ENCODE results near the gene STEAP4. TPM values are rescaled to one million over a fixed set of nuclear protein-coding genes. Genes with fewer than 3 reads are reported as not detected.
A peak's percentile ranks its signal among the peaks of the same experiment; 100 is the strongest.

Gene STEAP4
- total and polyA plus RNA-seq, 2 donors (not counting 1 experiment from before 2014, with no cell fraction given) = 0.94 to 0.99 TPM

DNA sequence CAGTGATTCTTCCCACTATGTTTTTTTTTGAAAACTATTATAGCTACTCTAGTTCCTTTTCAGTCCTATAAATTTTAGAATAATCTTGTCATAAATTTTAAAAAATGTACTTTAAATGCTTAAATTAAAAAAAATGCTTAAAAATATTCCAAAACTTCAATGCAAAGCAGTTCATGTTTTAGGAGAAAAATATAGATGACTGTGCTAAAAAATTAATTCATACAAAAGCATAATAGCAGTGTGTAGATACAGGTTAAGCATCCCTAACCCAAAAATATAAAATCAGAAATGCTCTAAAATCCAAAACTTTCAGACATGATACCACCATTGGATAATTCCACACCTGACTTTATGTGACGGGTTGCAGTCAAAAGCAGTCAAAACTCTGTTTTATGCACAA, 12.8 kb downstream of the STEAP4 start:
- H3K4me2 ChIP-seq (ENCODE audit: extremely low read depth, insufficient read depth, low read length) = no peak overlapping the region
- H3K9me3 ChIP-seq (ENCODE audit: control insufficient read depth, insufficient read depth, low read depth, low read length) = no peaks in the 10 kb centered on the region
- H4K20me1 ChIP-seq (ENCODE audit: control insufficient read depth, extremely low read depth, insufficient read depth, low read length) = no peaks in the 10 kb centered on the region
- no peak for DNase-seq (ENCODE audit: low read depth in 2 of 2)
- no peak overlapping the region for H3K27ac ChIP-seq (ENCODE audit: insufficient read depth, low read length)
- H3K9ac ChIP-seq (ENCODE audit: insufficient read depth, low read length) = no peak overlapping the region
- no peak for TF ChIP-seq EZH2 (IDR thresholded peaks at IDR 0.05; ENCODE audit: low read length, missing control alignments)
- TF ChIP-seq, protein P1, sequence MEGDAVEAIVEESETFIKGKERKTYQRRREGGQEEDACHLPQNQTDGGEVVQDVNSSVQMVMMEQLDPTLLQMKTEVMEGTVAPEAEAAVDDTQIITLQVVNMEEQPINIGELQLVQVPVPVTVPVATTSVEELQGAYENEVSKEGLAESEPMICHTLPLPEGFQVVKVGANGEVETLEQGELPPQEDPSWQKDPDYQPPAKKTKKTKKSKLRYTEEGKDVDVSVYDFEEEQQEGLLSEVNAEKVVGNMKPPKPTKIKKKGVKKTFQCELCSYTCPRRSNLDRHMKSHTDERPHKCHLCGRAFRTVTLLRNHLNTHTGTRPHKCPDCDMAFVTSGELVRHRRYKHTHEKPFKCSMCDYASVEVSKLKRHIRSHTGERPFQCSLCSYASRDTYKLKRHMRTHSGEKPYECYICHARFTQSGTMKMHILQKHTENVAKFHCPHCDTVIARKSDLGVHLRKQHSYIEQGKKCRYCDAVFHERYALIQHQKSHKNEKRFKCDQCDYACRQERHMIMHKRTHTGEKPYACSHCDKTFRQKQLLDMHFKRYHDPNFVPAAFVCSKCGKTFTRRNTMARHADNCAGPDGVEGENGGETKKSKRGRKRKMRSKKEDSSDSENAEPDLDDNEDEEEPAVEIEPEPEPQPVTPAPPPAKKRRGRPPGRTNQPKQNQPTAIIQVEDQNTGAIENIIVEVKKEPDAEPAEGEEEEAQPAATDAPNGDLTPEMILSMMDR (conservative IDR thresholded peaks at IDR 0.05 in 1 of 2, IDR thresholded peaks at IDR 0.05 in 1 of 2; ENCODE audit: low read depth in 1 of 2, low read length in 2 of 2) = no peak
- H3K4me1 ChIP-seq (ENCODE audit: control insufficient read depth, extremely low read depth, insufficient read depth, low read length) = no peaks in the 10 kb centered on the region
- no peaks in the 10 kb centered on the region for H3K79me2 ChIP-seq (ENCODE audit: control insufficient read depth, insufficient read depth, low read length)
- no peak overlapping the region for H2AFZ ChIP-seq (ENCODE audit: low read length)
- H3K4me3 ChIP-seq (replicated peaks in 1 of 4; ENCODE audit: control extremely low read depth in 1 of 4, insufficient read depth in 1 of 4, low read depth in 3 of 4, low read length in 4 of 4) = no peak overlapping the region
- H3K36me3 ChIP-seq (ENCODE audit: control insufficient read depth, insufficient read depth, low read length) = no peaks in the 10 kb centered on the region
- no peaks in the 10 kb centered on the region for H3K27me3 ChIP-seq (ENCODE audit: control insufficient read depth, insufficient read depth, low read length)

DNA sequence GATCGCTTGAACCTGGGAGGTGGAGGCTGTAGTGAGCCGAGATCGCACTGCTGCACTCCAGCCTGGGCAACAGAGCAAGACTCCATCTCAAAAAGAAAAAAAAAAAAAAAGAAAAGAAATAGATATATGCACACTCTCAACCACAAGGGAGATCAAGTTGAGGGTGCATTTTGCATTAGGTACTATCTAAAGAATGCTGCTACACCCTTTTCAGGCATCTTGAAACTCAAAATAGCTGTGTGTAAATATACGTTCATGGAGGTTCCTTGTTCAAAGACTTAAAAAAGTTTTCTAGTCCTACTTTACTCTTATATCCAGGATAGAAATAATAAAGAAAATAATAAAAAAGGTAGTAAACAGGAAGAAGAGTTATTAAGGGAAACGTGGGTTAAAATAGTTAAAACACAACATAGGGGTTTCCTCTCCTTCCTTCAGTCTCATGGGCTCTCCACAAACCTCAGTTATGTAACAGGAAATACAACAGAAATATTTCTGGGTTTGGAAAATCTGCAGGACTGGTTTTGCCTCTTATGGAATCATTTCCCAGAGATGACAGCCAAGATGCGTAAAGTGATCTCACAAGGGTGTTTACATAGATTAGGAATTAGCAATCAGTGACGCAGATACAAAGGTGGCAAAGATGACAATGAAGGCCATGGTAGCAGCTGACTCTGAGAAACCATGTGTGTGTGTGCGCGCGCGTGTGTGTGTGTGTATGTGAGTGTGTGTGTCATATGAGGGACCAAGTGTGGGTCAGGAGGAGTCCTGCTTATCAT, 15.1 kb downstream of the STEAP4 start:
- no peak overlapping the region for H3K4me3 ChIP-seq (replicated peaks in 1 of 4; ENCODE audit: control extremely low read depth in 1 of 4, insufficient read depth in 1 of 4, low read depth in 3 of 4, low read length in 4 of 4)
- DNase-seq (ENCODE audit: low read depth in 2 of 2) = peak in 1 of 2 donors; percentile 77
- no peaks in the 10 kb centered on the region for H3K36me3 ChIP-seq (ENCODE audit: control insufficient read depth, insufficient read depth, low read length)
- H3K27me3 ChIP-seq (ENCODE audit: control insufficient read depth, insufficient read depth, low read length) = no peaks in the 10 kb centered on the region
- no peaks in the 10 kb centered on the region for H3K4me1 ChIP-seq (ENCODE audit: control insufficient read depth, extremely low read depth, insufficient read depth, low read length)
- no peak overlapping the region for H3K27ac ChIP-seq (ENCODE audit: insufficient read depth, low read length)
- H3K9me3 ChIP-seq (ENCODE audit: control insufficient read depth, insufficient read depth, low read depth, low read length) = no peaks in the 10 kb centered on the region
- TF ChIP-seq, protein P1 (conservative IDR thresholded peaks at IDR 0.05 in 1 of 2, IDR thresholded peaks at IDR 0.05 in 1 of 2; ENCODE audit: low read depth in 1 of 2, low read length in 2 of 2) = no peak
- TF ChIP-seq EZH2 (IDR thresholded peaks at IDR 0.05; ENCODE audit: low read length, missing control alignments) = no peak
- no peak overlapping the region for H3K4me2 ChIP-seq (ENCODE audit: extremely low read depth, insufficient read depth, low read length)
- H3K79me2 ChIP-seq (ENCODE audit: control insufficient read depth, insufficient read depth, low read length) = no peaks in the 10 kb centered on the region
- no peak overlapping the region for H3K9ac ChIP-seq (ENCODE audit: insufficient read depth, low read length)
- H2AFZ ChIP-seq (ENCODE audit: low read length) = no peak overlapping the region
- no peaks in the 10 kb centered on the region for H4K20me1 ChIP-seq (ENCODE audit: control insufficient read depth, extremely low read depth, insufficient read depth, low read length)

DNA sequence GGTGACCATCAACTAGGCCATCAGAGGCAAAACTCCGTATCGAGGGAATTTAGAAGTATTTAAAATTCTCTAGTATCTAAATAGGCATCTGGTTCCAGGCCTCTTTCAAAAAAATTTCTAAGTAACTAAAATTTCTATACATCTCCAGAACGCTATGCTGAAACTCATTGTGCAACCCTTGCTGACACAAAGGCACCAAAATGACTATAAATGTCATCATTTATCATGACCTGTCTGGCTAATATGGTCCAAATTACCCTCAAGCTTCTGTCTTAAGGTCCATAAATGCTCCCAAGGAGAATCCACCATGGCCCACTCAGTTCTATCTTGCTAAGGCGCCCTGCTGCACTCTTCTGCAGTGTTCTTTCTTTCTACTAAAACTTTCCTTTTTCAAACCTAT, 16.2 kb downstream of the STEAP4 start:
- Histone ChIP-seq H3K27ac (ENCODE audit: insufficient read depth, low read length) (no peak overlapping the region), H3K27me3 (ENCODE audit: control insufficient read depth, insufficient read depth, low read length) (no peaks in the 10 kb centered on the region), H3K79me2 (ENCODE audit: control insufficient read depth, insufficient read depth, low read length) (no peaks in the 10 kb centered on the region), H3K9ac (ENCODE audit: insufficient read depth, low read length) (no peak overlapping the region), H3K4me1 (ENCODE audit: control insufficient read depth, extremely low read depth, insufficient read depth, low read length) (no peaks in the 10 kb centered on the region), H3K36me3 (ENCODE audit: control insufficient read depth, insufficient read depth, low read length) (no peaks in the 10 kb centered on the region), H3K4me3 (replicated peaks in 1 of 4; ENCODE audit: control extremely low read depth in 1 of 4, insufficient read depth in 1 of 4, low read depth in 3 of 4, low read length in 4 of 4) (no peak overlapping the region), H3K4me2 (ENCODE audit: extremely low read depth, insufficient read depth, low read length) (no peak overlapping the region), H3K9me3 (ENCODE audit: control insufficient read depth, insufficient read depth, low read depth, low read length) (no peaks in the 10 kb centered on the region), H2AFZ (ENCODE audit: low read length) (no peak overlapping the region), H4K20me1 (ENCODE audit: control insufficient read depth, extremely low read depth, insufficient read depth, low read length) (no peaks in the 10 kb centered on the region)
- no peak for DNase-seq (ENCODE audit: low read depth in 2 of 2)
- TF ChIP-seq, protein P1 (conservative IDR thresholded peaks at IDR 0.05 in 1 of 2, IDR thresholded peaks at IDR 0.05 in 1 of 2; ENCODE audit: low read depth in 1 of 2, low read length in 2 of 2) = no peak
- no peak for TF ChIP-seq EZH2 (IDR thresholded peaks at IDR 0.05; ENCODE audit: low read length, missing control alignments)

Measured in fibroblast of lung (primary cell).